Activated effector memory CD4-positive, alpha-beta T cell treated with anti-CD3 and anti-CD28 coated beads, Interleukin-2, amount 50 U/mL, for 16 hours (primary cell): ENCODE data around the gene CREB3L1.

ENCODE experiments used
- DNase-seq: peaks from one replicate; pipeline ENCODE4 v3.0.0-alpha.2; 2020

The CREB3L1 gene

GRCh38 chr11:46347637-46348311 is 70.3 kb downstream of the CREB3L1 start:
- peak; percentile 79 for DNase-seq

- peak; percentile 83 for DNase-seq
These were observed 71.3 kb downstream of the CREB3L1 start for GRCh38 chr11:46348566-46349401.

GRCh38 chr11:46350695-46351094 is 73.2 kb downstream of the CREB3L1 start:
- no peak for DNase-seq

GRCh38 chr11:46351148-46351547 is 73.7 kb downstream of the CREB3L1 start:
- DNase-seq = no peak

- no peak for DNase-seq
These were observed 74.1 kb downstream of the CREB3L1 start for GRCh38 chr11:46351606-46352005.

- DNase-seq = peak; percentile 91
These were observed 74.8 kb downstream of the CREB3L1 start for GRCh38 chr11:46352063-46352841.

- peak; percentile 80 for DNase-seq
These were observed 76.2 kb downstream of the CREB3L1 start for GRCh38 chr11:46353698-46354097.

GRCh38 chr11:46356924-46357482 is 79.5 kb downstream of the CREB3L1 start:
- DNase-seq = no peak

GRCh38 chr11:46357483-46357936 is 80.0 kb downstream of the CREB3L1 start:
- DNase-seq = no peak

GRCh38 chr11:46359953-46360352 is 82.5 kb downstream of the CREB3L1 start:
- no peak for DNase-seq

GRCh38 chr11:46360878-46361277 is 83.4 kb downstream of the CREB3L1 start:
- no peak for DNase-seq

GRCh38 chr11:46361283-46362155 is 84.1 kb downstream of the CREB3L1 start:
- DNase-seq = peak; percentile 85

GRCh38 chr11:46362156-46363030 is 84.9 kb downstream of the CREB3L1 start:
- DNase-seq = no peak

GRCh38 chr11:46363031-46363407 is 85.6 kb downstream of the CREB3L1 start:
- DNase-seq = no peak

- no peak for DNase-seq
These were observed 86.1 kb downstream of the CREB3L1 start for GRCh38 chr11:46363455-46364005.

GRCh38 chr11:46364056-46364455 is 86.6 kb downstream of the CREB3L1 start:
- no peak for DNase-seq

- DNase-seq = no peak
These were observed 87.3 kb downstream of the CREB3L1 start for GRCh38 chr11:46364791-46365190.

GRCh38 chr11:46366260-46366659 is 88.8 kb downstream of the CREB3L1 start:
- DNase-seq = no peak

- DNase-seq = no peak
These were observed 89.2 kb downstream of the CREB3L1 start for GRCh38 chr11:46366661-46367161.

- peak; percentile 90 for DNase-seq
These were observed 89.9 kb downstream of the CREB3L1 start for GRCh38 chr11:46367244-46367915.
